ELF-1 (cell line): ENCODE measurements around the gene PLSCR1.

Source experiments
- DNase-seq: peaks from one replicate; pipeline ENCODE4 v3.0.0-alpha.2; 2016; ENCODE audit warnings: low read depth, low spot score

PLSCR1 gene, protein sequence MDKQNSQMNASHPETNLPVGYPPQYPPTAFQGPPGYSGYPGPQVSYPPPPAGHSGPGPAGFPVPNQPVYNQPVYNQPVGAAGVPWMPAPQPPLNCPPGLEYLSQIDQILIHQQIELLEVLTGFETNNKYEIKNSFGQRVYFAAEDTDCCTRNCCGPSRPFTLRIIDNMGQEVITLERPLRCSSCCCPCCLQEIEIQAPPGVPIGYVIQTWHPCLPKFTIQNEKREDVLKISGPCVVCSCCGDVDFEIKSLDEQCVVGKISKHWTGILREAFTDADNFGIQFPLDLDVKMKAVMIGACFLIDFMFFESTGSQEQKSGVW

DNA sequence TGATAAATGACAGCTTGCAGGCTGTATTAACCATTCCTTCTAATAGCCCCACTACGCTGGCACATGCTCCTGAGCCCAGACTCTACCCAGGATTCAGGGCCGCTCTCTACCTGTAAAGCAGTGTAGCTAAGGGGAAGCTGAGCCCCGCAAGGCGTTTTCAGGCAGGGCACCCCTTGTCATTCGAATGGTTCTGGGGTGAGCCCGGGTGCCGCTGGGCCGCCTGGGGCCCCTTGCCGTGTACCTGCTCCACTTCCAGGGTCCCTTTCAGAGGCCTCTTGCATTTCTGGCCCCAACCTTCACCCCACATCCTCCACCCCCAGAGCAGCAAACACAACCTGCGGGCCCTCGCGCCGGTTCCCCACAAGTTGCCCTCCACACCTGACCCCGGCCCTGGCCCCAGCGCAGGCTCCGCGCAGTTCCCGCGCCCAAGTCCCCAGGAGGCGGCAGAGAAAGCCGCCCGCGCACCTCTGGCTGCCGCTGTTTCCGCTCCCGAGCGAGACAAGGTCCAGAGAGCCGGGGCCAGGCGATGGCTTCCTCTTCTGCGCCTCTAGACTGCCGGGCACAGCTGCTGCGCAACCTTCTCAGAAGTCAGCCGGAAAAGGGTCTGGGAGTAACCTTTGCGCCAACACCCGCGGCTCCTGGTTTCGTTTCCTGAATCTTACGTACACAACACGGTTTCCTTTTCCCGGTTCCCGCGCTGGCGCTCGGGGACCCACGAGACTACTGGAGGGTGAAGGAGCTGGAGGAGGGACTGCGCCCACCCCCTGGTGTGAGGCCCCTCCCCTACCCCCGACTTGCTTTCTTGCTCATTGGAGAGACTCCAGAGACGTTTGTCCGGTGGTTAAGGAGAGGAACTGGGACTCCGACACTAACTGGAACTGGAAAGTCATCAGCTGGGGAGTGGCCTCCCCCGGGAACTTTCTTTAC, at the start of gene PLSCR1:
PLSCR1 (minus strand) TSS at position 606 of the 927 bp plus-strand sequence. CDS start 8,055 bp downstream, outside the sequence.
- peak; percentile 95 for DNase-seq

DNA sequence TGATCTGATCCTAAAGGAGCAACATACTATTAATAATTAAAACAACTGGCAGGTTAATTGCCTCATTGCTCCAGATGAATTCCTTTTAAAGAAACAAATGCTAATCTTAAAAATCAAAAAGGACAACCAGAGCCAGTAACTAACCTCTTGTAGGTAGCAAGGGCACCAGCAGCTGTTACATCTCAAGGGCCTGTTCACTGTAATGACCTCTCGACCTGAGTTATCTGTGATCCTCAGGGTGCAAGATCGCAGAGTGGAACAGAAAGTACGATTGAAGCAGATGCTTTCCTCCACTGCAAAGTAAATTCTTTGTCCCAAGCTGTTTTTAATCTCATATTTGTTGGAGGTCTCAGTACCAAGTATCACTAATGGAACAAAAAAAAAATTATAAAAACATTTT, 49.4 kb upstream of the PLSCR1 start:
- DNase-seq = no peak

DNA sequence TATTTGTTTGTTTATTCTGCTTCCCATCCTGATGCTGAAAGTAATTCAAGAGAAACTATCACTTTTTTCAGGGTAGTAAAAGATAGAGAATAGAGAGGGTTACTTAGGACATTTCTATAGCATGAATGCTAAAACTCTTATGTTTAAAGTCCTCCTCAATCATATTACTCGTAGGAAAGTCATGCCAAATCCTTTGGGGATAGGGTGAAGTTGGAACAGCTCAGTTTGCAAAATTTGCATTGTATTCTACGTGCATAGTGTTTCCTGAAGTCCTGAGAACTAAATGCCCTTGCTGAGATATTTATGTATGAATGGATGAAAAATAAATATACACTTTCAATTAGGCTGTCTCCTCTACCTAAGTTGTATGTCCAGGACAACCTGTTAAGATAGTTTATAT, 46.1 kb upstream of the PLSCR1 start:
- no peak for DNase-seq

DNA sequence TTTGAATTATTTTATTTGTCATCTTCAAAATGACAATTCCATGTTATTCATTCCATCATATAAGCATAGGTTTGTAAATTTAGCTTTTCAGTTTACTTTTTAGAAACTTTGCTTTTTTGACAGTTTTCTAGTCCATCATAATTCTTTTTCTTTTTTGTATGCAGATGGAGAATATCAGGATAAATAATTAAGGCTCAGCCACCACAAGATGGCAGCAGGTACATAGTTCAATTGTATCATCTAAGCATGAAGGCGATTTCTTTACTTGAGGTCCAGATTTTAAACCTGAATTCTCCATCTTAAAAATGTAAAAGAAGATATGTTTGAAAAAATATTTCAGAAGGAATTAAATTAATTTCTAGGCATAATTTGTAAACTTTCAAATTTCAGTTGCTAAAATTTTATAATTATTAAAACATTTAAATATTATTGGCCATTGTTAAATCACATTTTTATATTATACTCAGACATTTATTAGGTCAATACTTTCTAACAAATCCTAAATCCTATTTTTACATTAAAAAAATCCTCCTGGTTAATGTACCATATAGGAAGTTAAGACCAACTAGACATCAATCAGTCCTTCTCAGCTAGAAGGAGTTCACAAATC, 45.6 kb upstream of the PLSCR1 start:
- DNase-seq = no peak

DNA sequence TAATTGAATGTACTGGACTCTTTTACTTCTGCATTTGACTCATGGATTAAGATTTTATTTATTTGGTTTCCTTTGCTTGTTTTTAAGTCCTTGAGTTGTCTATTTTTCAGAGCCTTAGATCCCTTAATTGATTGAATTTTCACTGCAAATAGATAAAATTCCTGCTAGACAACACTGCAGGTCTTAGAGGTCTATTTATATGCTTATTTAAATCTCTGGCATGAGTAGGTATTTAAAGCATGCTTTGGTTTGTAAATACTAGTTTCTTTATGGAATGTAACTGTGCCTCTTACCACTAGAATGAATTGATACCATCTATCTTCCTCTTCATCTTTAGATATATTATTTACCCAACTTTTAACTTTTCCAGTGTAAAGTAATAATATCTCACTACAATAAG, 40.7 kb upstream of the PLSCR1 start:
- DNase-seq = no peak

DNA sequence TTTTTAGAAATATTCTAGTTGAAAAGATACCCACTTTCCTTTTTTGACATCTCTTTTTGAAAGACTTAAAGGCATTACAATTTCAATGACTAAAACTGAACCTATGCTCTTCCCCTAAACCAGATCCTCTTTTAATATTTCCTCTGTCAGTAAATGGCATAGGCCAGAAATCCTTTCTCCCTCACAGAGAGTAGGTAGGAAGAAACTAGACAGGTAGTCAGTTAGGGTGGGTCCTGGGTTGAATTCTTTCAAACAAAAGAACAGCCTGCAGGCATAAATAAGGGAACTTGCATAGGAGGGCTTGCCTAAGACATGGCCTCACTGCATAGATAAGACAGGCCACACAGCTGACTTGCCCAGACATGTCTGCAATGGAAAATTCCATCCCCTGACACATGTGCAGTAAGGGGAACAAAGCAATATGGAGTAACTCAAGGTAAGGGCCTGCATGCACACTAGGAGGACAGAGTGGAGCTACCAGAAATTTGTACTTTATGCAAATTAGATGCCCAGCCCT, 37.6 kb upstream of the PLSCR1 start:
- peak; percentile 77 for DNase-seq

DNA sequence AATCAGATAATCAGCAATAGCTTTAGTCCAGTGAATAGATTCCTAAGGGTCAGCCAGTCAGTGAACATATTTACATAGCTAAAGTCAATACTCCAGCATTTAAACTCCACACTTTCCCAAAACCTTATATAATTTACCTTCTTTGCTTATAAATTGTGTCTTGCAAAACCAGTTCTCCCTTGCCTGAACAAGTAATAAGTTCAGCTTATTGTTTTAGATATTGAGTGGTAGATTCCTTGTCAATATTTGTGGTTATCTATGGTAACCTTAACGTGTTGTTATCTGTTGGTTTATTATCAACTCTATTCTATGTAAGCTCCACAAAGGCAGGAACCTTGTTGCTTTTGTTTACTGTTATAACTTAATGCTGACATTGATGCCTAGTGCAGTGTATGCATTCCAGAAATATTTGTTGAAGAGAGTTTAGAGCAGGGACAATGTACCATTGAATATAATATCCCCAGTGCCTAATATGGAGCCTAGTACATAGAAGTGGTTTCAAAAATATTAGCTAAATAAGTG, 36.7 kb upstream of the PLSCR1 start:
- no peak for DNase-seq

DNA sequence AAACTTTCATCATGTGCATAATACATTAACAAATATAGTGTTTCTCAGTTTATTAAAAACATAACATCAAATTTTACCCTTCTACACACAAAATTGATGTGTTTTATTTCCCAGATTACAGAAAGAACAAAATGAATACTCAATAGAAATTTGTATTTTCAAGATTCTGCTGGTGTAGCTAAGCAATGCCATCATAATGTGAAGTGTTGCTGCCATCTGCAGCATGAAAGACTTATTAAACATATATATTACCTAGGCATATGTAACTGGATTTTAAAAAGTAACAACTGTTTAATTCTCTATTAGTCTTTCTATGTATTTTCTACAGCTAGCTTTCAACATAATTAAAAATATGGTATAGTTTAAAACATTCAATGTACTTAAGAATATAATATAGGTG, 33.3 kb upstream of the PLSCR1 start:
- DNase-seq = no peak

DNA sequence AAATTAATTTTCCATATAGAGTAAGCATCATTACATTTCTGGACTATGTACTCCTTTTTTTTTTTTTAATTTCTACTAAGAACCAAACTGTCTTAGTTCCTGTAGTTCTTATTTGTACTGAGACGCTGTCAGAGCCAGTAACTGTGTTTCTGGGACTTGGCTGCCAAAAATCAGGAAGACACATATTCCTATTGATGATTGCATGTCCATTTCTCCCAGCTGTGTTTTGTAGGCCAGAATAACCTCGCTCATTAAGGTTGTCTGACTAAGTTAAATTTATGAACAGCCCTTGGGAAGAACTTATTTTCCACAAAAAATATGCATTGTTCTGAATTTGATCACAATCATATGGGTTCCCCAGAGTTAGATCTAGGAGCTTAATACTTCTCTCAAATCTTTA, 31.2 kb upstream of the PLSCR1 start:
- DNase-seq = no peak

DNA sequence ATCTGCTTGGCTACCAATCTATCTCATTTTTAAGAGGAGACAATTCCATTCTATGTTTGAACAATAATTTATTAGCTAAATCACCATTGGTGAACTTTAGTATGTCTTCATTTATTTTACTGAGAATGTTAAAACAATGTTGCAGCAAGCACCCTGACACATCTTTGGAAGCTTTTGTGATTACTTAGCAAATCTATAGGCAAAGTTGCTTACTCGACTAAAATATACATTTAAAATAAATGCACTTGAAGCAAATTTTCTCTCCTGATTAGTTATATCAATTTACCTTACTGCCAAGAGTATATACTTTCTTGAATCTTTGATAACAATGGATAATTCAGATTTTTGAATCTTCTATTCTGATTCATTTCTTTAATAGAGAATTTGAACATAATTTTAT, 29.8 kb upstream of the PLSCR1 start:
- no peak for DNase-seq

DNA sequence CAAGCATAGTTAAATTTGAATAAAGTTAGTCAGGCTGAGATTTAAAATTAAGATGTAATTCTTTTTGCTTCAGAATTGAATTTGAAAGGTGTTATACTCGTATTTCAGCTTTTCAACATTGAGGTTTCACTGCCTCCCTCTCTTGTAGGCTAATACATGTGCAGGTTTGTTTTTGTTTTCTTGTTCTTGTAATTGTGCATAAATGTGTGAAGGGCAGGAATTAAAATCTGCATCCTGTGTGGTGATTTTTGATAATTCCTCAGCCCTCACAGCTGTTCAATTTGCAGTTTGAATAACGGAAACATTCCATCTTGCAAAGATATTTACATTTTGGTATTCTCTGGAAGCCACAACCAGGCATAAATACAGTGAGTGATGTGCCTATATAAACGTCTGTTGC, 24.9 kb upstream of the PLSCR1 start:
- DNase-seq = no peak

DNA sequence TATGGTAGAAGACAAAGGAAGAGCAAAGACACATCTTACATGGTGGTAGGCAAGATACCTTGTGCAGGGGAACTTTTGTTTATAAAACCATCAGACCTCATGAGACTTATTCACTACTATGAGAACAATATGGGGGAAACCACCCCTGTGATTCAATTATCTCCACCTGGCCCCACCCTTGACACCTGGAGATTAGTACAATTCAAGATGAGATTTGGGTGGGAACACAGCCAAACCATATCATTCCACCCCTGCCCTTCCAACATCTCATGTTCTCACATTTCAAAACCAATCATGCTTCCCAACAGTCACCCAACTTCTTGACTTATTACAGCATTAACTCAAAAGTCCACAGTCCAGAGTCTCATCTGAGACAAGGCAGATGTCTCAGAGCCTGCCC, 21.7 kb upstream of the PLSCR1 start:
- no peak for DNase-seq

DNA sequence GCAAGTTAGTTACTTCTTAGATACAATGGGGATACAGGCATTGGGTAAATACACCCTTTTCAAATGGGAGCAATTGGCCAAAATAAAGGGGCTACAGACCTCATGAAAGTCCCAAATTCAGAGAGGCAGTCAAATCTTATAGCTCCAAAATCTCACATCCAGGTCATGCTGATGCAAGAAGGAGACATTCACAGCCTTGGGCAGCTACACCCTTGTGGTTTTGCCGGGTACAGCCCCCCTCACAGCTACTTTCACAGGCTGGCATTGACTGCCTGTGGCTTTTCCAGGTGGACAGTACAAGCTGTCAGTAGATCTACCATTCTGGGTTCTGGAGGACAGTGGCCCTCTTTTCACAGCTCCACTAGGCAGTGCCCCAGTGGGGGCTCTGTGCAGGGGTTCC, 17.5 kb upstream of the PLSCR1 start:
- no peak for DNase-seq

DNA sequence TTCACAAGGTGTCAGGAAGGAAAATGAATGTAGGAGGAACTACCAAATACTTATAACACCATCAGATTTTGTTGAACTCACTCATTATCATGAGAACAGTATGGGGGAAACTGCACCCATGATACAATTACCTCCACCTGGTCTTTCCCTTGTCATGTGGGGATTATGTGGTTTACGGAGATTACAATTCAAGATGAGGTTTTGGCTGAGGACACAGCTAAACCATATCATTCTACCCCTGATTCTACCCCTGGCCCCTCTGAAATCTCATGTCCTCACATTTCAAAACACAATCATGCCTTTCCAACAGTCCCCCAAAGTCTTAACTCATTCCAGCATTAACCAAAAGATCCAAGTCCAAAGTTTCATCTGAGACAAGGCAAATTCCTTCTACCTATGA, 17.1 kb upstream of the PLSCR1 start:
- DNase-seq = no peak

DNA sequence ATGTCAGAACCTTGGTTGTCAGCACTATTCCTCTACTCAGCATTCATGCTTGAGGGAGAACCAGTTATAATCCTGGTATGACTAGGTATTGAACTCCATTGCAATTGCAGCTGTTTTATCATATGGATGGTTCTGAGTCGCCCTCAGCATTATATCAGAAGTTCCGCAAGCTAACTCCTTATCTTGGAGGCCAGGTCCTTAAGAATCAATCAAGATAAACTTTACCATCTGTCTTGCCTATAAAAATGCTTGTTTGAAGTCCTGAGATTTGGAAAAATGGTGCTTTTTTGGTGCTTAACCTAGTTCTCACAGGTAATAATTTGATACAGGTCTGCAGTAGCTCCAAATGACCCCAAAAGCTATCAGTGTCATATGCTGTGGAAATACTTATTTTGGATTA, 16.3 kb upstream of the PLSCR1 start:
- no peak for DNase-seq

DNA sequence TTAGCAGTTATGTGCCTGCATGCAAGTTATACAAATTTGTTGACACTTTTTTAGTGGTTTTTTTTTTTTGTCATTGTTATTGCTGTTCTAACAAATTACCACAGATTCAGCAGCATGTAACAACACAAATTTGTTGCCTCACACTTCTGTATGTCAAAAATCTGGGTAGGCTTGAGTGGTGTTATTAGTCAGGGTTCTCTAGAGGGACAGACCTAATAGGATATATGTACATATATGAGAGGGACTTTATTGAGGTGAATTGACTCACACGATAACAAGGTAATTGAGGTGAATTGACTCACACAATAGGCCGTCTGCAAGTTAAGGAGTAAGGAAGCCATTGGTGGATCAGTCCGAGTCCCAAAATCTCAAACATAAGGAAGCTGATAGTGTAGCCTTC, 15.0 kb upstream of the PLSCR1 start:
- DNase-seq = no peak

DNA sequence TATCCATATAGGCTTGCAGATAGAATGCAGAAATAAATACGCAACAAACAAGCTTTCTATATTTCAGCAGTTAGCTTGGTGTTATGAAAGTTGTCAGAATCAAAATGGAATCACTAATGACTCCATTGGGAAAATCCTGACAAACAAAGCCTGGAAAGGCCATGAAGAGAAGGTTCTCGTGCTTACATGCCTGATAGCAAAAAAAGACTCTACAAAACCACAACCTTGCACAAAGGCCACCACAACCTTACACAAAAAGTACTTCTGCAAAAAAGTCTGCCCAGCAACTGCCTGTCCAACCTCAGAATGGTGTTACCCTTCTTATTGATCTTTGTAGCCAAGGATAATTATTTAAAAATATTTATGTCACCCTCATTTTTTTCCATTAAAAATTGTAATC, 14.4 kb upstream of the PLSCR1 start:
- no peak for DNase-seq

DNA sequence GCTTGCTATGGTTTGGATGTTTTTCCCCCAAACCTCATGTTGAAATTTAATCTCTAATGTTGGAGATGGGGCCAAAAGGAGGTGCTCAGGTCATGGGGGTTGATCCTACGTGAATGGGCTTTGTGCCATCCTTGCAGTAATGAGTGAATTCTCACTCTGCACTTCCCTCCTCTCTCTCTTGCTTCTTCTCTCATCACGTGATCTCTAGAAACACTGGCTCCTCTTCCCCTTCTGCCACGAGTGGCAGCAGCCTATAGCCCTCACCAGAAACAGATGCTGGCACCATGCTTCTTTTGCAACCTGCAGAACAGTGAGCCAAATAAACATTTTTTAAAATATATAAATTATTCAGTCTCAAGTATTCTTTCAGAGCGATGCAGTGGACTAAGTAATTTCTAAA, 13.3 kb upstream of the PLSCR1 start:
- no peak for DNase-seq

DNA sequence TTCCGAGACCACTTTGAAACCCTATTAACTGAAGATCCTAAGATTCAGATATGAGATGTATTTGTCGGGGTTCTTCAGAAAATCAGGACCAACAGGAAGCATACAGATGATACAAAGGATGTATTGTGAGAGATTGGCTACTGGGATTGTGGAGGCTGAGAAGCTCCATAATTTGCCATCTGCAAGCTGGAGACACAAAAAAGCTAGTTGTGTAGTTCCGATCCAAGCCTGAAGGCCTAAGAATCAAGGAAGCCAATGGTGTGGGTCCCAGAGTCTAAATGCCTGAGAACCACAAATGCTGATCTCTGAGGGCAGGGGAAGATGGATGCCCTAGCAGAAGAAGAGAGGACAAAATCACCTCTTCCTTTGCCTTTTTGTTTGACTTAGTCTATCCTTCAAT, 10.9 kb upstream of the PLSCR1 start:
- DNase-seq = no peak

DNA sequence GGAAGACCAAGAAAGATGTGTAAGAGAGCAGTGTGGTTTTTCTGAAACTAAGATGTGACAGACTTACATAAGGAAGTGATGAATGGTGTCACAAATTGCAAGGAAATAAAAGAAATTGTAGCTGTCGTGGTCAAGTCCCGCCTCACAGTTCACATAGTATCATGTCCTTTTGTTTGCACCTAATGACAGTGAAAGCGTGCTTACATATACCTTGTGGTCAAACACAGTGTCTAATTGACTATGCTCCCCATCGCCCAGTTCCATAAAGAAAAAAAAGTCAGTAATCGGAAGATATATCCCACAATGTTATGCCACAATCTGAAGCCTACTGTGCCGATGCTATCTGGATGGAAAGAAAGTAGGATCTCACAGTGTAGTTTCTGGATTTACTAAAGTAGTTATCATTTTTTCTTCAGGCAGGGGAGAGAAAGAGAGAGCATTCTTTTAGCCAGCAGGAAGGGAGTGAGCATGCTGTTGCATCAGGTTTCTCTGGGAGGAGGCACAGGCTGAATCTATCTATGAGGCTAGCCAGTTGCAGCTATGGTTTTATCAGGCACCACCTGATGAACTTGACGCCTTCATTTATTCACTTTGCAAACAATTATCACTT, 9.8 kb upstream of the PLSCR1 start:
- no peak for DNase-seq

DNA sequence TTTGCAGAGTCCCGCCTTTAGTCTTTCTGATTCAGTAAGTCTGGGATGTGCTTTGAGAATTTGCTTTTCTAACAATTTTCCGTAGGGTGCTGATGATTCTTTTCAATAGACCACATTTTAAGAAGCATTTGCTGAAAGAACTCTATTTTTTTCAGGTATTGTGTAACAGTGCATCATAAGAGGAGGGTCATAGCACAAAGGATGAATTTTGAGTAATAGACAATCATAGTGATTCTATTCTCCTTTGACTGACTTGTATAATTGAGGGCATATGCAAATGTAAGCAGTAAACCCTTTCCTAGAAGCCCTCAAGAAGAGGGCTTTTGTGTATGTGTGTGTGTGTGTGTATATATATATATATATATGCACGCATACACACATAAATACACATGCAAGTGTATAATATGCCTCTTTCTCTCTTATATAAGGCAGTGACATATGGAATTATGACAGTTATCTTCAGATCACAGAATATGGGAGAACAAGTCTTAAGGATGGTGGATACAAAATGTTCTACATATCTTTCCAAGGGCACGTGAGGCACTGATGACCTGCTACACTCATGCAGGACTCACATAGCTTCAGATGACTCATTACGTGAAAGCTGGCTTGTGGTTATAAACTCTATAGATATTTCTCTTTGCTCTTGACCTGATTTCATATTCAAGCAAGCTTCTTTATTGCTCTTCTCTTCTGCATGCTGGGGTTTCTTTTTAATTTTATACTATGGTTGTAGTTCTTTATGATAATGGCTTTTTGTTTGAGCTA, 6.5 kb upstream of the PLSCR1 start:
- no peak for DNase-seq
